Right lung (tissue), 5 donors: ENCODE results near the gene GPR89B. TPM values are rescaled to one million over a fixed set of nuclear protein-coding genes. Genes with fewer than 3 reads are reported as not detected.
A peak's percentile ranks its signal among the peaks of the same experiment; 100 is the strongest.
"Not testable (repeated sequence)": the region's sequence is repeated elsewhere in the genome, so short reads cannot be mapped to it uniquely, and the experiment has no call there.

Experiments
- DNase-seq, 2 donors: peaks; one replicate each; pipeline ENCODE4 v3.0.0-alpha.2; 2013
- polyA plus RNA-seq, 5 donors: library from polyadenylated mRNA; unstranded; fragments of 120-200 nt; gene quantifications; one replicate each; pipeline versions ENCODE4 v1.2.1 to v1.2.3, GENCODE V29; 2013; ENCODE audit warnings: inconsistent platforms in 1 of 5, low replicate concordance in 1 of 5; ENCODE audit not compliant: insufficient read length in 5 of 5, insufficient read depth in 1 of 5

GPR89B gene
- polyA plus RNA-seq, 5 donors = 19.3 to 35.9 (median 25.7) TPM

DNA sequence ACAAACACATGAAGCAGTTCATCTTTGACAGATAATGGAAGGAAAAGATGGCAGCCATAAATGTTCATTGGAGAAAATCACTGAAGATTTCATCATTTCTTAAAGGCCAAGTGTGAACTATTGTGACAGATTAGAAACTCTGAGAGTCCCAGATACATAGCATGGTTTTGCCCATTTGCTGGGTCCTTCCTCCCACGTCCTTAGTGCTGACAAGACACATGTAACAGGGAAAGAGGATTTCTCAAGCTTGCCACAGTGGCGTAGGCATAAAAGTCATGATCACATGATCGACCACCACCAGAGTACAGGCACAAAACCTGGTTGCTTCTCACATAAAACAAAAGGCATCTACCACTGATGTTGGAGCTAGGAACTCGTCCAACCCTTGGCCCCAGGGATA is 98.8 kb downstream of the GPR89B start:
- not testable (repeated sequence) for DNase-seq

DNA sequence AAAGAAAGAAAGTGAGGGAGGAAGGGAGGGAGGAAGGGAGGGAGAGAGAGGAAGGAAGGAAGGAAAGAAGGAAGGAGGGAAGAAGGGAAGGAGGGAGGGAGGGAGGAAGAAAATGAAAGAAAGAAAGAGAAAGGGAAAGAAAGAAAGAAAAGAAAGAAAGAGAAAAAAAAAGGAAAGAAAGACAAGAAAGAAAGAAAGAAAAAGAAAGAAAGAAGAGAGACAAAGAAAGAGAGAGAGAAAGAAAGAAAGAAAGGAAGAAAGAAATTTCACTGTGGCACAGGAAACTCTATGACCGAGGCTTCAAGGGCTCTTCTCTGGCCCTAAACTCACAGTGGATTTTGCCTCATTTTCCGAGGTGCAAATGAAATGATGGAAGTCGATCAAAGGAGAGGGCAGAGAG is 104.0 kb downstream of the GPR89B start:
- not testable (repeated sequence) for DNase-seq

DNA sequence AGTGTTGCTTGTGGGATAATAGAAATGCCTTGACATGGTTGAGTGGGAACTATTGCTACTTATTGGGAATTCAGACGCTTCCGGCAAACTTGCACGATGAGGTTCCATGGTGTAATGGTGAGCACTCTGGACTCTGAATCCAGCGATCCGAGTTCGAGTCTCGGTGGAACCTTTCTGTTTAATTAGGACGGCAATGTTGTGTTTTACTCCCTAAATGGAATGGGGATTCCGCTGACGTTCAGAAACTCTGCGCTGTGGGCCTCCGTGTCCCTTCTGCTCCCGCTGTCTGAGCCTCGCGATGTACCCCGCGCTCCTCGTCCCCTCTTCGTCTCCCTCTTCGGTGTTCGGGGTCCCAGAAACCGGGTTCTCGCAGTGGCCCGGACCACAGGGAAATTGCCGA is 104.5 kb downstream of the GPR89B start:
- DNase-seq = not testable (repeated sequence)

DNA sequence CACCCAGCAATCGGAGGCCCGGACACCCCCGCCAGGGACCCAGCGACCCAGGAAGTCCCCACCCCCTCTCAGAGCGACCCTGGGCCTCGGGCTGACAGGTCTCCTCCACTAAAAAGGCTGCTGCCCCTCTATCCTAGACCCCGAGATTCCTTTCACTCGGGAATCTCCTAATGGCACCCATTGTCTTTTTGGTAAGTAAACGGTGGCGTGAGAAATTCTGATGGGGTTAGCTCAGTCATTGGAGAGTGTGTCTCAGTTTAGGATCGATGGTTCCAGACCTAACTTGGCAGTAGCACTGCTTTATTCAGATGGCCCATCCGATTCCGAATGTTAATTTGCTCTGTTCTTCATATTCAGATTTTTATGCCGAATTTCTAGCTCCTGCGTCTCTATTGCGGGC is 104.9 kb downstream of the GPR89B start:
- DNase-seq = not testable (repeated sequence)

DNA sequence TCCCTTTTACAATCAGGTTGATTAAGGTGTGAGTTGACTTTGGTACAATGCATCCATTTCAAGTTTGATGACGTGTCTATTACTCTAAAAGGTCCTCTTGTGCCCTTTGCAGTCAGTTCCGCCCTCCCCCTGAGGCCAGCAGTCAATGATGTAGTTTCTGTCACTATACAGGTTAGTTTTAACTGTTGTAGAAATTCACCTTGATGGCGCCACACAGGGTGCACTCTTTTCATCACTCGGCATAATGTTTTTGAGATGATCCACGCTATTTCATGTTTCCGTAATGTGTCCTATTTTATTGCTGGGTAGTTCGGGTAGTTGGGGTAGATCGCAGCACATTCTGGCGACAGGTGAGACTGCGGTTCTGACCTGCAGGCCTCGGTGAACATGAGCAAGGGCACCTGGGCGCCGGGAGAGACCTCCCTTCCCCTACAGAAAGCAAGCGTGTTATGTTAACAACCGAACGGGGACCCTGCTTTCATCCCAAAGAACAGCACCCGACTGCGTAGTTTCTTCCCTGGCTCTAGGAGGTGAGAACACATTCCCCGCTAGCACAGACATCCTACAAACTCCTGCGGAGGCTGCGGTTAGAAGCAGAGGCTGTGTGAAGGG is 109.7 kb downstream of the GPR89B start:
- not testable (repeated sequence) for DNase-seq

DNA sequence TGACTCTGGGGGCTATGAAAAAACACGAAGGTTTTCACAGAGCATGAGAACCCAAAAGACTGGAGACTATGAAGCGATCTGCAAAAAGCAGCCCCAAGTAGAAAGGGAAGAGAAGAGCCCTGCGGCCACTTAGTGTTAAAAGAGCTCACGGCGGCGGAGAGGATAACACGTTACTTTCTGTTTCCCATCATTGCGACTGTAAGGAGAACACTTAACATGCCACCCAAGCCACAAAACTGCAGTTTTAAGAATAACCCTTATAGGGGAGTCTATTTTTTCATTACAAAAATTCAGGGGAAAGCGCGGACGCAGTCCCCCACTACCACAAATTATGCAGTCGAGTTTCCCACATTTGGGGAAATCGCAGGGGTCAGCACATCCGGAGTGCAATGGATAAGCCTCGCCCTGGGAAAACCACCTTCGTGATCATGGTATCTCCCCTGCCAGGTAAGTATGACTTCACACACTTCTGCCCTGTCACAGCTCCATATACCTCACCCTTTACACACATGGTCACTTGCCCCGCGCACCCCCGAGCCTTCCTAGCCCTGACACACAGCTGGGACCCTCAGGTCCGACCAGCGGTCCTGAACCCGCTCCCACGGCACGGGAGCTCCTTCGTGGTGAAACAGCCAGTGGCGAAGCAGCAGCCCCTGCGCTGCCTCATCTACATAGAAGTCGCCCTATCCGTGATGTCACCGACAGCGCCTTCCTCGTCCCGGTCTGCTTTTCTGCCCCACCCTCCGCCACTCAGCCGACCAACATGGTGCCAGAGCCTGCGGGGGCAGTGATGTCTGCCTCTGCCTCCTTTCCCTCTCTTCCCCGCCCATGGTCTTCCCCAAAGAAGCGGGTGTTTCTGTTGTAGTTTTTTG is 110.5 kb downstream of the GPR89B start:
- peak in 1 of 2 donors; percentile 82 for DNase-seq

Other genes with a start within 250 kb of the GPR89B start
- 100 to 1,000 TPM in 1 of 5 donors, 10 to 100 TPM in 4; 76.1 to 102 (median 87.5) TPM for gene GJA5, start 167.8 kb upstream of the GPR89B start, polyA plus RNA-seq
- not detected for gene GJA8, start 25.6 kb upstream of the GPR89B start, polyA plus RNA-seq
- 10 to 100 TPM; 24.6 to 41.0 (median 35.1) TPM for gene NBPF11, start 223.9 kb downstream of the GPR89B start, polyA plus RNA-seq